GM23248 (cell line): ENCODE results near the gene COX18. TPM values are rescaled to one million over a fixed set of nuclear protein-coding genes. Genes with fewer than 3 reads are reported as not detected.

Experiments used
- DNase-seq: peaks from one replicate; pipeline ENCODE4 v3.0.0-alpha.2; 2015
- H2AFZ ChIP-seq: fragments of 200-600 bp; sonication (generic); 2 replicates; pipeline ENCODE4 v1.6.1; 2016; ENCODE audit warnings: antibody characterized with exemption
- H3F3A ChIP-seq: fragments of 200-600 bp; sonication (generic); 2 replicates; pipeline ENCODE4 v1.6.1; 2016; ENCODE audit warnings: mild to moderate bottlenecking, antibody characterized with exemption, mixed run types; ENCODE audit not compliant: insufficient read depth
- H3K27ac ChIP-seq: fragments of 200-600 bp; sonication (generic); 2 replicates; pipeline ENCODE4 v1.5.1; 2016; ENCODE audit warnings: mild to moderate bottlenecking
- H3K27me3 ChIP-seq: fragments of 200-600 bp; sonication (generic); replicated peaks from 2 replicates; pipeline ENCODE4 v1.6.1; 2016; ENCODE audit warnings: mild to moderate bottlenecking; ENCODE audit not compliant: insufficient read depth
- H3K36me3 ChIP-seq: fragments of 200-600 bp; sonication (generic); 2 replicates; pipeline ENCODE4 v1.6.1; 2016; ENCODE audit warnings: low read depth, mild to moderate bottlenecking
- H3K4me1 ChIP-seq: fragments of 200-600 bp; sonication (generic); 2 replicates; pipeline ENCODE4 v1.6.1; 2016; ENCODE audit warnings: mild to moderate bottlenecking; ENCODE audit not compliant: insufficient read depth
- H3K4me2 ChIP-seq: fragments of 200-600 bp; sonication (generic); one replicate; pipeline ENCODE4 v1.6.1; 2016; ENCODE audit warnings: mild to moderate bottlenecking; ENCODE audit not compliant: unreplicated experiment
- H3K4me3 ChIP-seq: fragments of 200-600 bp; sonication (generic); 2 replicates; pipeline ENCODE4 v1.5.1; 2016; ENCODE audit warnings: mild to moderate bottlenecking
- H3K79me2 ChIP-seq: fragments of 200-600 bp; sonication (generic); 2 replicates; pipeline ENCODE4 v1.6.1; 2016; ENCODE audit warnings: mild to moderate bottlenecking; ENCODE audit not compliant: insufficient read depth
- H3K9ac ChIP-seq: fragments of 200-600 bp; sonication (generic); 2 replicates; pipeline ENCODE4 v1.6.1; 2016; ENCODE audit warnings: mild to moderate bottlenecking
- H3K9me2 ChIP-seq: fragments of 200-600 bp; sonication (generic); 2 replicates; pipeline ENCODE4 v1.6.1; 2016; ENCODE audit warnings: mixed run types, mild to moderate bottlenecking, moderate library complexity; ENCODE audit not compliant: insufficient read depth
- H3K9me3 ChIP-seq: fragments of 200-600 bp; sonication (generic); one replicate; pipeline ENCODE4 v1.6.1; 2017; ENCODE audit warnings: low read depth
- H4K20me1 ChIP-seq: fragments of 200-600 bp; sonication (generic); 2 replicates; pipeline ENCODE4 v1.6.0; 2016; ENCODE audit not compliant: insufficient read depth
- EZH2 ChIP-seq: fragments of 200-600 bp; sonication (generic); IDR thresholded peaks from 2 replicates; pipeline ENCODE4 v1.6.1; 2018; ENCODE audit warnings: antibody characterized with exemption, mild to moderate bottlenecking; ENCODE audit not compliant: insufficient read depth, poor library complexity, severe bottlenecking
- EZH2phosphoT487 ChIP-seq: fragments of 200-600 bp; sonication (generic); IDR thresholded peaks from 2 replicates; pipeline ENCODE4 v1.6.1; 2018; ENCODE audit warnings: antibody characterized with exemption, moderate library complexity, mild to moderate bottlenecking, low read depth; ENCODE audit not compliant: insufficient read depth
- WGBS, 2 experiments: methylation state at CpG; one replicate each; pipeline ENCODE4 v1.1.6; 2015 to 2017; ENCODE audit warnings: low lambda C conversion rate in 2 of 2, low coverage in 1 of 2; ENCODE audit errors: missing lambda C conversion rate in 2 of 2; 5-methylcytosine and 5-hydroxymethylcytosine counted together
- in situ Hi-C: fragments of 300-500 bp; cut with MboI; formaldehyde crosslinking; loops from 2 replicates; pipeline ENCODE4 v1.15.0; 2020
- polyA plus RNA-seq: library from polyadenylated mRNA; unstranded; fragments of >200 nt; fragmentation: Nextera tagmentation; extraction: Ambion mirVana; gene quantifications from 2 replicates; pipeline ENCODE4 v1.2.1, GENCODE V29; 2016
- total RNA-seq: library from RNA; depleted of rRNA; stranded (reverse); fragments of >200 nt; shearing (Covaris generic); gene quantifications from 2 replicates; pipeline ENCODE4 v1.2.3, GENCODE V29; 2014; rRNA removed

The COX18 gene, protein sequence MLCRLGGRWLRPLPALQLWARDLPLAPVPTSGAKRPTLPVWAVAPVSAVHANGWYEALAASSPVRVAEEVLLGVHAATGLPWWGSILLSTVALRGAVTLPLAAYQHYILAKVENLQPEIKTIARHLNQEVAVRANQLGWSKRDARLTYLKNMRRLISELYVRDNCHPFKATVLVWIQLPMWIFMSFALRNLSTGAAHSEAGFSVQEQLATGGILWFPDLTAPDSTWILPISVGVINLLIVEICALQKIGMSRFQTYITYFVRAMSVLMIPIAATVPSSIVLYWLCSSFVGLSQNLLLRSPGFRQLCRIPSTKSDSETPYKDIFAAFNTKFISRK
- total RNA-seq, result 22.8 and 29.8 TPM in 2 replicates
- polyA plus RNA-seq, result 3.6 and 4.9 TPM in 2 replicates

DNA sequence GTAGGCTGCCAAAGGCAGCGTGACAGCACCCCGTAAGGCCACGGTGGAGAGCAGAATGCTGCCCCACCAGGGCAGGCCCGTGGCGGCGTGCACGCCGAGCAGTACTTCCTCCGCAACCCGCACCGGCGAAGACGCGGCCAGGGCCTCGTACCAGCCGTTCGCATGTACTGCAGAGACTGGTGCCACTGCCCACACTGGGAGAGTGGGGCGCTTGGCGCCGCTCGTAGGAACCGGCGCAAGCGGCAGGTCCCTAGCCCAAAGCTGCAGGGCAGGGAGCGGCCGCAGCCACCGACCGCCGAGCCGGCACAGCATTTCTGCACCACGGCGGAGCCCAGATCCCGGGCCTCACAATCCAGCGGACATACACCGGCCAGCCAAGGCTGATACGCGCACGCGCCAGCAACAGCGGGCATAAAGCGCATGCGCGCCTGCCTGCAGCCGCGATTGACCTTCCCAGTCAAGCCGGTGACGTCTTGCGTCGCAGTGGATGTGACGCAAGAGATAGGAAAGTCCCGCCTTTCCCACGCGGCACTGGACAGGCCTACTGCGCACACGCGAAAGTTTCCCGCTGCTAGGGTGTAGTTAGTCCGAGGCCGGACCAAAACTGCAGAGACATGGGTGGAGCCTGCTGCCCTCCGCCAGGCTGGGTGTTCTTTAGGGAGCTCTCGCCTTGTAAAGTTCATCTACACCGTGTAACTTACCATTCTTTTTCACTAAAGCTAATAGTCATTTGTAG is at the start of gene COX18:
Gene COX18 (minus strand): TSS at position 379 of the 736 bp plus-strand sequence. CDS start 67 bp downstream, at position 312.
- peak within 1 kb of the TSS; percentile 82 for H3K4me3 ChIP-seq
- H3K9me3 ChIP-seq, result no peaks in the 10 kb centered on the region
- H3K36me3 ChIP-seq, result peaks cover 21% of the 10 kb centered on the region
- H3K4me2 ChIP-seq, result peak within 1 kb of the TSS; percentile 95
- WGBS, 2 experiments, result 0 to 1% methylated on average over 44 to 62 of the region's 62 CpGs
- in situ Hi-C loops, result no loop called here
- H3K79me2 ChIP-seq, result peaks cover 33% of the 10 kb centered on the region
- H3K9me2 ChIP-seq, result no peaks in the 10 kb centered on the region
- peak; percentile 99 for DNase-seq
- H3K4me1 ChIP-seq, result peaks cover 15% of the 10 kb centered on the region; the same call in 1 of the 2 replicates
- no peak for TF ChIP-seq EZH2
- TF ChIP-seq EZH2phosphoT487, result no peak
- H3K27ac ChIP-seq, result peak within 1 kb of the TSS; percentile 90
- H3K9ac ChIP-seq, result peak within 1 kb of the TSS; percentile 87
- no peaks in the 10 kb centered on the region for H3K27me3 ChIP-seq
- peak within 1 kb of the TSS; percentile 92 for H2AFZ ChIP-seq
- H4K20me1 ChIP-seq, result no peaks in the 10 kb centered on the region
- H3F3A ChIP-seq, result peaks cover 35% of the 10 kb centered on the region

DNA sequence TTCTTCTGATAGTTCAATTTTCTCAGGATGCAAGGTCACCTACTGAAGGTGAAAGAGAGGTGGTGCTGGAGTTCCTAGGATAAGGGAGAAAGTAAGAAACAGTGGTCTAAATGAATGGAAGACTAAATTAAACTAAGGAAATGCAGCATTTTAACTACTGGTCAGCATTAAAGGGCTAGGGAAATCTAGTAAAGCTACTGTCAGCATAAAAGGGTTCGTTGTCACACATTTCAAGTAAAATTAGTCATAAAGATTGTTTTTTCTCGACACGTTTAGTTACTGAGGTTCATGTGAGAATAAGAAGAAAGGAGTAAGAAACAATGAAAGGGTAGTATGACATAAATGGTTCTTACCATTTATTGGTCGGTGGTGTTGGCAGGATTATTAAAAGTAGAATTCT is 40.0 kb upstream of the COX18 start:
- DNase-seq, result no peak
- Histone ChIP-seq H3K9ac (no peak overlapping the region), H3K27ac (no peak overlapping the region), H2AFZ (no peak overlapping the region), H3F3A (no peaks in the 10 kb centered on the region), H3K9me3 (no peaks in the 10 kb centered on the region), H3K79me2 (0 out of 2 replicates have a peak, but pooled peaks cover 5% of the 10 kb centered on the region), H3K9me2 (no peaks in the 10 kb centered on the region), H3K27me3 (no peaks in the 10 kb centered on the region), H4K20me1 (no peaks in the 10 kb centered on the region), H3K36me3 (peaks cover 49% of the 10 kb centered on the region), H3K4me3 (no peak overlapping the region), H3K4me2 (no peak overlapping the region), H3K4me1 (no peaks in the 10 kb centered on the region)
- in situ Hi-C loops, result no loop called here
- TF ChIP-seq EZH2 (no peak), EZH2phosphoT487 (no peak)
- 97 to 100% methylated on average over 4 of the region's 4 CpGs for WGBS, 2 experiments

DNA sequence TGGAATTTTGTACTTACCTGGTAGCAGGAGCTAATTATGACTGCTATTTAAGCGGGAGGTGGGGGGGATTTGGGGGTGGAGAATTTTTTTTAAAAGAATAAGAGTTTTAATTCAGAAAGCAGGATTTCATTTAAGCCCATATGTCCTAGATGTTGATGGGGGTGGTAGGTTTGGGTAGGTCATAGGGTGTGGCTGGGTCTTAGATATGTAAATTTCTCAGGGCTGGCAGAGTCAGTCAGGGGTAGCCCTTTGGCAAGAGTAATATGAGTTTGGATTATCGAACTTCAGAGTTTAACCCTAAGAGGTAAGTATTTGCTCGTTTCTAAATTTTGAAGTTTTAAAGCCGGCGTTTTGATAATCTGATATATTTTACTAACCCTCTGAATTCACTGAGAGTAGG is 35.2 kb upstream of the COX18 start:
- no peaks in the 10 kb centered on the region for H3K4me1 ChIP-seq
- no peak overlapping the region for H3K27ac ChIP-seq
- no peak overlapping the region for H3K9ac ChIP-seq
- no peak overlapping the region for H3K4me3 ChIP-seq
- DNase-seq, result no peak
- H2AFZ ChIP-seq, result no peak overlapping the region
- TF ChIP-seq EZH2phosphoT487 (no peak), EZH2 (no peak)
- 96 to 98% methylated on average over 5 of the region's 5 CpGs for WGBS, 2 experiments
- no peaks in the 10 kb centered on the region for H4K20me1 ChIP-seq
- no peak overlapping the region for H3K4me2 ChIP-seq
- 0 out of 2 replicates have a peak, but pooled peaks cover 5% of the 10 kb centered on the region for H3K79me2 ChIP-seq
- H3F3A ChIP-seq, result no peaks in the 10 kb centered on the region
- peaks cover 43% of the 10 kb centered on the region for H3K36me3 ChIP-seq
- no peaks in the 10 kb centered on the region for H3K27me3 ChIP-seq
- in situ Hi-C loops, result no loop called here
- H3K9me2 ChIP-seq, result no peaks in the 10 kb centered on the region
- H3K9me3 ChIP-seq, result no peaks in the 10 kb centered on the region

DNA sequence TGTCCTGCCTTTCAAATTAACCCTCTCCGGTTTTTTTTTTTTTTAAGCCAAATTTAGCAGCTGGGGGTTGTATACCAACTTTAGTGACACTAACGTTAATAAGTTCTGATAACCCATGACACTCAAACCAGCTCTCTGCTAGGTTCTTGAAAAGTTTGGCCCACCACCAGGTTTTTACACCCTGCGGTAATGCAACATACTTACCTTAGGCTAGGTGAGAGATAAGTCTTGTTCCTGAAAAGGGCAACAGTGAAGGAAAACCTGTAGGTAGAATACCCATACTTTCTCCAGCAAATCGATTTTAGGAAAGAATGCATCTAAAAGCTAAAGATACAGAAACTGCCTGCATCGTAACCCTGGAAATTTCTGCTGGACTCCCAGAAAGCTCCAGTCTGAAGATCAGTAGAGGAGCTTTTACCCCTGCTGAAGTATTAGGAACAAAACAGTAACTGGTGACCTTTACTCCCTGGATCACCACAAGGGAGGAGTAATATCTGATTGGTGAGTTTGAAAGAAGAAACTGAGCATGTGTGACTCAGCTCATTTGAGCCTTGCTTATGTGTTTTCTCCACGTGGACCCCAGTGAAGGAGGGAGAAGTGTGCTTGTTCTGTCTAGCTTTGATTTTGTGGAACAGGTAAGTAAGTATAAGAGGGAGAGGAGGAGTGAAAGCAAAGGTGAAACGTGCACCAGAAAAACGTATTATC is 34.4 kb upstream of the COX18 start:
- Histone ChIP-seq H2AFZ (no peak overlapping the region), H3F3A (no peaks in the 10 kb centered on the region), H3K4me1 (no peaks in the 10 kb centered on the region), H3K27ac (no peak overlapping the region), H4K20me1 (no peaks in the 10 kb centered on the region), H3K9me2 (no peaks in the 10 kb centered on the region), H3K36me3 (peaks cover 38% of the 10 kb centered on the region), H3K79me2 (0 out of 2 replicates have a peak, but pooled peaks cover 5% of the 10 kb centered on the region), H3K9me3 (no peaks in the 10 kb centered on the region), H3K9ac (no peak overlapping the region), H3K4me3 (no peak overlapping the region), H3K27me3 (no peaks in the 10 kb centered on the region), H3K4me2 (no peak overlapping the region)
- 85 to 89% methylated on average over 8 of the region's 8 CpGs for WGBS, 2 experiments
- in situ Hi-C loops, result no loop called here
- no peak for DNase-seq
- no peak for TF ChIP-seq EZH2
- TF ChIP-seq EZH2phosphoT487, result no peak
